Osteocyte (in vitro differentiated cells): ENCODE results near the gene GPBP1. TPM values are rescaled to one million over a fixed set of nuclear protein-coding genes. Genes with fewer than 3 reads are reported as not detected.

Source experiments
- DNase-seq: peaks from one replicate; pipeline ENCODE4 v3.0.0; 2021; ENCODE audit warnings: mixed read lengths; ENCODE audit not compliant: unreplicated experiment; ENCODE audit errors: extremely low spot score
- H3K27ac Mint-ChIP-seq: one replicate; pipeline ENCODE4 v1.8.0; 2021; ENCODE audit warnings: mild to moderate bottlenecking, mixed read lengths; ENCODE audit not compliant: unreplicated experiment
- H3K27me3 Mint-ChIP-seq: one replicate; pipeline ENCODE4 v1.8.0; 2021; ENCODE audit warnings: mixed read lengths; ENCODE audit not compliant: unreplicated experiment
- H3K36me3 Mint-ChIP-seq: one replicate; pipeline ENCODE4 v1.8.0; 2021; ENCODE audit warnings: mixed read lengths; ENCODE audit not compliant: unreplicated experiment
- H3K4me1 Mint-ChIP-seq: one replicate; pipeline ENCODE4 v1.8.0; 2021; ENCODE audit warnings: mixed read lengths; ENCODE audit not compliant: unreplicated experiment
- H3K4me3 Mint-ChIP-seq: one replicate; pipeline ENCODE4 v1.8.0; 2021; ENCODE audit warnings: mild to moderate bottlenecking, moderate library complexity, mixed read lengths; ENCODE audit not compliant: unreplicated experiment
- H3K9me3 Mint-ChIP-seq: one replicate; pipeline ENCODE4 v1.8.0; 2021; ENCODE audit warnings: mixed read lengths; ENCODE audit not compliant: unreplicated experiment
- total RNA-seq: library from RNA; stranded (reverse); gene quantifications from 2 replicates; pipeline ENCODE4 v1.2.1, GENCODE V29; 2021
- TF ChIP-seq, protein P1 (sequence below): fragments of 200-600 bp; sonication (generic); IDR thresholded peaks from 2 replicates; pipeline ENCODE4 v1.5.0; 2021; ENCODE audit warnings: antibody characterized with exemption, mild to moderate bottlenecking, moderate library complexity

The GPBP1 gene
- total RNA-seq, 1 donor from 2014 or later, result 58.4 TPM

DNA sequence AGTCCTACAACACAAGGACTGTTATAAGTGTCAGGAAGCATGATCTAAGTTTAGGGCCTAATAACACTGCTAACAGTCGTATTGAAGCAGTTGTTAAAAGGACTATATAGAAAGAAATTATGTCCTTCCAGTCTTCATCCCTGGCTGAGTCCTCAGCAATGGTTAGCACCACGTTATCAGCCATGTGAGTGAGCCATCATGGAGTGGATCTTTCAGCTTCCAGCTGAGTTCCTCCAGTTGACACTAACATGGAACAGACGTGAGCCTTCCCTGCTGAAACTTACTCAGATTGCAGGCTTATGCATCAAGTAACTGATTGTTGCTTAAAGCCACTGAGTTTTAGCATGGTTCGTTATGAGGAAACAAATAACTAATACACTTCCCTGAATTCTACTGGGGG, 21.5 kb upstream of the GPBP1 start:
- no peaks in the 10 kb centered on the region for H3K27me3 Mint-ChIP-seq
- TF ChIP-seq, protein P1, sequence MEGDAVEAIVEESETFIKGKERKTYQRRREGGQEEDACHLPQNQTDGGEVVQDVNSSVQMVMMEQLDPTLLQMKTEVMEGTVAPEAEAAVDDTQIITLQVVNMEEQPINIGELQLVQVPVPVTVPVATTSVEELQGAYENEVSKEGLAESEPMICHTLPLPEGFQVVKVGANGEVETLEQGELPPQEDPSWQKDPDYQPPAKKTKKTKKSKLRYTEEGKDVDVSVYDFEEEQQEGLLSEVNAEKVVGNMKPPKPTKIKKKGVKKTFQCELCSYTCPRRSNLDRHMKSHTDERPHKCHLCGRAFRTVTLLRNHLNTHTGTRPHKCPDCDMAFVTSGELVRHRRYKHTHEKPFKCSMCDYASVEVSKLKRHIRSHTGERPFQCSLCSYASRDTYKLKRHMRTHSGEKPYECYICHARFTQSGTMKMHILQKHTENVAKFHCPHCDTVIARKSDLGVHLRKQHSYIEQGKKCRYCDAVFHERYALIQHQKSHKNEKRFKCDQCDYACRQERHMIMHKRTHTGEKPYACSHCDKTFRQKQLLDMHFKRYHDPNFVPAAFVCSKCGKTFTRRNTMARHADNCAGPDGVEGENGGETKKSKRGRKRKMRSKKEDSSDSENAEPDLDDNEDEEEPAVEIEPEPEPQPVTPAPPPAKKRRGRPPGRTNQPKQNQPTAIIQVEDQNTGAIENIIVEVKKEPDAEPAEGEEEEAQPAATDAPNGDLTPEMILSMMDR, result no peak
- peaks cover 4% of the 10 kb centered on the region for H3K9me3 Mint-ChIP-seq
- no peak overlapping the region for H3K27ac Mint-ChIP-seq
- no peak for DNase-seq
- no peaks in the 10 kb centered on the region for H3K36me3 Mint-ChIP-seq
- H3K4me3 Mint-ChIP-seq, result no peak overlapping the region
- peaks cover 15% of the 10 kb centered on the region for H3K4me1 Mint-ChIP-seq

DNA sequence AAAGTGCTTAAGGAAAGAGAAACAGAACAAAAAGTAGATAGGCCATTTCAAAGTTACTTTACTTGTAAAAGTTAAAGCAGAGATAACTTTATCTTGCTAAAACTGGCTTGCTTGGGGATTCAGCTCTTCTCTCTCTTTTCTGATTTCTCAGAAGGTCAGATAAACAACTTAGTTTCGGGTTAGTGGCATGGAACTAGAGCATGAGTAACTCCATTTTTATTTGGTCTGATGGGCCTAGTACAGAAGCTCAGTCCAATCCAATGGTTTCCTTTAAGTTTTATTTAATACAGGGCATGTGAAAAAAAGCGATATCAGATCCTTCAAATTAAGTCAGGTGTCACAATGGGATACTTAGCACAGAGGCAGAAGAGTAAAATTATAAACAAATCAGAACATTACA, 18.8 kb upstream of the GPBP1 start:
- TF ChIP-seq, protein P1, result no peak
- no peak overlapping the region for H3K27ac Mint-ChIP-seq
- H3K4me3 Mint-ChIP-seq, result no peak overlapping the region
- H3K27me3 Mint-ChIP-seq, result no peaks in the 10 kb centered on the region
- no peak for DNase-seq
- H3K36me3 Mint-ChIP-seq, result no peaks in the 10 kb centered on the region
- peaks cover 8% of the 10 kb centered on the region for H3K9me3 Mint-ChIP-seq
- H3K4me1 Mint-ChIP-seq, result peaks cover 14% of the 10 kb centered on the region

DNA sequence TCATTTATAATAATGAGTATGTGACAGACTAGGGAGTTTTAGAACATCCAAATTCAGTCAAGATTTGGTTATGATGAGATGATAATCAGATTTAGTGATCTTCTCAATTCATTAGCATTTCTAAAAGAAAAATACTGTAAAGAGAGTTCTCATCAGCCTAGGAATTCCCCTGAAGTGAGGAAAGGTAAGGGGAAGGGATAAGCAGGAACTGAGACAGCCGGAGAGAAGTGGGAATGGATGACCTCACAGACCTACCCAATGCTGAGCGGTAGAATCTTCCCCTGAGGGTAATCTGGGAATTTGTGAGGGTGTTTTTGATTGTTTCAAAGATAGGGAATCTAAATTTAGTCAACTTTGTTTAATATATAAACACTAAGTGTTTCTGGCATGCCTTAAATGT, 16.7 kb upstream of the GPBP1 start:
- peaks cover 8% of the 10 kb centered on the region for H3K9me3 Mint-ChIP-seq
- no peak overlapping the region for H3K27ac Mint-ChIP-seq
- TF ChIP-seq, protein P1, result no peak
- no peaks in the 10 kb centered on the region for H3K27me3 Mint-ChIP-seq
- H3K4me1 Mint-ChIP-seq, result peaks cover 2% of the 10 kb centered on the region
- no peak overlapping the region for H3K4me3 Mint-ChIP-seq
- DNase-seq, result no peak
- no peaks in the 10 kb centered on the region for H3K36me3 Mint-ChIP-seq

DNA sequence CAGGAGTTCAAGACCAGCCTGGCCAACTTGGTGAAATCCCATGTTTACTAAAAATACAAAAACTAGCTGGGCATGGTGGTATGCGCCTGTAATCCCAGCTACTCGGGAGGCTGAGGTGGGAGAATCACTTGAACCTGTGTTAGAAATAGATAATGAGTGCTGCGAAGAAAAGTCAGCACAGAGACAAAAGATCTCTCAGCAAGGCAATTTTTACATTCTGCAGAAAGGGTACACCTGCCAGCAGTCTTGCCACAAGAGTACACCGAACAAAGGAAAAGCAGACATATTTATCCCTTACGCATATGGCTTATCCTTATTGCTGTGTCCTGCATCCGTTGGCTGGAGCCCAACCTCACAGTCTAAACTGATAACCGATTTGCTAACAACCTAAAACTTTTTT, 16.2 kb upstream of the GPBP1 start:
- Mint-ChIP-seq H3K4me1 (peaks cover 2% of the 10 kb centered on the region), H3K27me3 (no peaks in the 10 kb centered on the region), H3K27ac (no peak overlapping the region), H3K36me3 (no peaks in the 10 kb centered on the region), H3K4me3 (no peak overlapping the region), H3K9me3 (peaks cover 8% of the 10 kb centered on the region)
- no peak for DNase-seq
- TF ChIP-seq, protein P1, result no peak

DNA sequence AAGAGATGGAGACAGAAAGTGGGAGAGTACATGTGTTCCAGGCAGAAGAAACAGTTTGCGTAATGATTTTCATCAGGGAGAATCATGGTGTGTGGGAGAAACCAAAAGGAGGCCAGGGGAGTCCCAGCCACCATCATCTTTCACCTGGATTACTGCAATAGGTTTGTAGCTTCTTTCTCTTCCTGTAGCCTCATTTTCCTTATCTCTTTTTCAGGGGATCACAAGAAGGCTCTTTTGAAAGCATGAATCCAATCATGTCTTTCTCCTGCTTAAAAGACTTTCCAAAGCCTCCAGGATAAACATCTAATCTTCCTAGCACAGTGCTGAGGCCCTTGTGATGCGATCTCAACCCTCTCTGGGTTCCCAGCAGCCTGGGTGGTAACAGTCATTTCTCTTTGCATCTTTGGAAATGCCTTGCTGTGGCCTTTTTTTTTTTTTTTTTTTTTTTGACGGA, 10.3 kb upstream of the GPBP1 start:
- no peak for DNase-seq
- H3K36me3 Mint-ChIP-seq, result no peaks in the 10 kb centered on the region
- H3K4me3 Mint-ChIP-seq, result no peak overlapping the region
- H3K4me1 Mint-ChIP-seq, result no peaks in the 10 kb centered on the region
- no peak overlapping the region for H3K27ac Mint-ChIP-seq
- H3K9me3 Mint-ChIP-seq, result no peaks in the 10 kb centered on the region
- TF ChIP-seq, protein P1, result no peak
- no peaks in the 10 kb centered on the region for H3K27me3 Mint-ChIP-seq
